Immature natural killer cell (primary cell): ENCODE measurements around the gene KCNQ1. TPM values are rescaled to one million over a fixed set of nuclear protein-coding genes. Genes with fewer than 3 reads are reported as not detected.

Experiments used
- DNase-seq, 3 donors: peaks; one replicate each; pipeline ENCODE4 v3.0.0; 2022; ENCODE audit warnings: mixed read lengths in 1 of 3
- H3K27ac Mint-ChIP-seq, 6 donors: one replicate each; pipeline ENCODE4 v1.8.0; 2020; ENCODE audit warnings: mixed read lengths in 6 of 6, mild to moderate bottlenecking in 5 of 6, inconsistent platforms in 4 of 6, moderate library complexity in 3 of 6
- H3K27me3 Mint-ChIP-seq, 3 donors: one replicate each; pipeline ENCODE4 v1.8.0; 2020 to 2021; ENCODE audit warnings: low read depth in 3 of 3, mild to moderate bottlenecking in 3 of 3, mixed read lengths in 3 of 3, moderate library complexity in 3 of 3, inconsistent platforms in 1 of 3
- H3K36me3 Mint-ChIP-seq, 3 donors: one replicate each; pipeline ENCODE4 v1.8.0; 2020; ENCODE audit warnings: mixed read lengths in 3 of 3, inconsistent platforms in 2 of 3, mild to moderate bottlenecking in 2 of 3
- H3K4me1 Mint-ChIP-seq, 2 donors: one replicate each; pipeline ENCODE4 v1.8.0; 2020; ENCODE audit warnings: inconsistent platforms in 2 of 2, mild to moderate bottlenecking in 2 of 2, mixed read lengths in 2 of 2, moderate library complexity in 1 of 2
- H3K4me3 Mint-ChIP-seq, 5 donors: one replicate each; pipeline ENCODE4 v1.8.0; 2020; ENCODE audit warnings: mild to moderate bottlenecking in 5 of 5, mixed read lengths in 5 of 5, inconsistent platforms in 3 of 5, moderate library complexity in 3 of 5
- H3K9me3 Mint-ChIP-seq, 6 donors: one replicate each; pipeline ENCODE4 v1.8.0; 2020; ENCODE audit warnings: mild to moderate bottlenecking in 6 of 6, mixed read lengths in 6 of 6, inconsistent platforms in 4 of 6, moderate library complexity in 3 of 6
- polyA plus RNA-seq, 3 donors: library from polyadenylated mRNA; unstranded; fragments of 300-500 nt; fragmentation: Illumina TruSeq; gene quantifications; one replicate each; pipeline ENCODE4 v1.2.3, GENCODE V29; 2021

The KCNQ1 gene
- polyA plus RNA-seq, 3 donors from 2014 or later: 0.13 to 1.1 (median 0.73) TPM

GRCh38 chr11:2731130-2732125 is 286.6 kb downstream of the KCNQ1 start:
- Mint-ChIP-seq H3K9me3 (no peaks in the 10 kb centered on the region), H3K27ac (no peak overlapping the region), H3K36me3 (no peaks in the 10 kb centered on the region), H3K27me3 (peaks cover 0 to 1% (median 0%) of the 10 kb centered on the region in 3 donors), H3K4me3 (no peak overlapping the region), H3K4me1 (no peaks in the 10 kb centered on the region)
- no peak for DNase-seq

- H3K36me3 Mint-ChIP-seq: no peaks in the 10 kb centered on the region
- H3K27me3 Mint-ChIP-seq: peaks cover 0 to 1% (median 0%) of the 10 kb centered on the region in 3 donors
- no peak for DNase-seq
- H3K9me3 Mint-ChIP-seq: no peaks in the 10 kb centered on the region
- H3K4me1 Mint-ChIP-seq: no peaks in the 10 kb centered on the region
- H3K4me3 Mint-ChIP-seq: no peak overlapping the region
- no peak overlapping the region for H3K27ac Mint-ChIP-seq
Measured at GRCh38 chr11:2732261-2732939, 287.6 kb downstream of the KCNQ1 start.

GRCh38 chr11:2732940-2733628 is 288.3 kb downstream of the KCNQ1 start:
- H3K4me3 Mint-ChIP-seq: no peak overlapping the region
- H3K4me1 Mint-ChIP-seq: no peaks in the 10 kb centered on the region
- DNase-seq: no peak
- H3K36me3 Mint-ChIP-seq: no peaks in the 10 kb centered on the region
- H3K27me3 Mint-ChIP-seq: peaks cover 0 to 1% (median 0%) of the 10 kb centered on the region in 3 donors
- H3K9me3 Mint-ChIP-seq: no peaks in the 10 kb centered on the region
- no peak overlapping the region for H3K27ac Mint-ChIP-seq

GRCh38 chr11:2734181-2735052 is 289.6 kb downstream of the KCNQ1 start:
- Mint-ChIP-seq H3K4me1 (no peaks in the 10 kb centered on the region), H3K36me3 (no peaks in the 10 kb centered on the region), H3K4me3 (no peak overlapping the region), H3K27me3 (peaks cover 0 to 1% (median 0%) of the 10 kb centered on the region in 3 donors), H3K27ac (no peak overlapping the region), H3K9me3 (no peaks in the 10 kb centered on the region)
- no peak for DNase-seq

GRCh38 chr11:2735053-2735589 is 290.3 kb downstream of the KCNQ1 start:
- Mint-ChIP-seq H3K4me1 (no peaks in the 10 kb centered on the region), H3K27me3 (peaks cover 0 to 1% (median 0%) of the 10 kb centered on the region in 3 donors), H3K9me3 (no peaks in the 10 kb centered on the region), H3K4me3 (no peak overlapping the region), H3K36me3 (no peaks in the 10 kb centered on the region), H3K27ac (no peak overlapping the region)
- DNase-seq: no peak

- H3K4me3 Mint-ChIP-seq: no peak overlapping the region
- H3K27ac Mint-ChIP-seq: no peak overlapping the region
- H3K4me1 Mint-ChIP-seq: no peaks in the 10 kb centered on the region
- DNase-seq: no peak
- H3K9me3 Mint-ChIP-seq: no peaks in the 10 kb centered on the region
- H3K36me3 Mint-ChIP-seq: no peaks in the 10 kb centered on the region
- H3K27me3 Mint-ChIP-seq: peaks cover 0 to 1% (median 0%) of the 10 kb centered on the region in 3 donors
Measured at GRCh38 chr11:2736577-2737225, 291.9 kb downstream of the KCNQ1 start.

GRCh38 chr11:2737226-2737590 is 292.4 kb downstream of the KCNQ1 start:
- Mint-ChIP-seq H3K4me3 (no peak overlapping the region), H3K36me3 (no peaks in the 10 kb centered on the region), H3K9me3 (no peaks in the 10 kb centered on the region), H3K4me1 (no peaks in the 10 kb centered on the region), H3K27me3 (peaks cover 0 to 1% (median 0%) of the 10 kb centered on the region in 3 donors), H3K27ac (no peak overlapping the region)
- no peak for DNase-seq

- Mint-ChIP-seq H3K27me3 (peaks cover 0 to 1% (median 0%) of the 10 kb centered on the region in 3 donors), H3K4me3 (no peak overlapping the region), H3K4me1 (no peaks in the 10 kb centered on the region), H3K27ac (no peak overlapping the region), H3K9me3 (no peaks in the 10 kb centered on the region), H3K36me3 (no peaks in the 10 kb centered on the region)
- no peak for DNase-seq
Measured at GRCh38 chr11:2737866-2738265, 293.1 kb downstream of the KCNQ1 start.

GRCh38 chr11:2738551-2739431 is 294.0 kb downstream of the KCNQ1 start:
- no peak for DNase-seq
- Mint-ChIP-seq H3K9me3 (no peaks in the 10 kb centered on the region), H3K4me1 (no peaks in the 10 kb centered on the region), H3K27ac (no peak overlapping the region), H3K4me3 (no peak overlapping the region), H3K36me3 (no peaks in the 10 kb centered on the region), H3K27me3 (peaks cover 0 to 1% (median 0%) of the 10 kb centered on the region in 3 donors)

GRCh38 chr11:2739531-2740274 is 294.9 kb downstream of the KCNQ1 start:
- Mint-ChIP-seq H3K27ac (no peak overlapping the region), H3K4me1 (no peaks in the 10 kb centered on the region), H3K9me3 (no peaks in the 10 kb centered on the region), H3K4me3 (no peak overlapping the region), H3K36me3 (no peaks in the 10 kb centered on the region), H3K27me3 (no peaks in the 10 kb centered on the region)
- no peak for DNase-seq

GRCh38 chr11:2740275-2740940 is 295.6 kb downstream of the KCNQ1 start:
- H3K36me3 Mint-ChIP-seq: no peaks in the 10 kb centered on the region
- no peak overlapping the region for H3K27ac Mint-ChIP-seq
- no peak for DNase-seq
- H3K4me3 Mint-ChIP-seq: no peak overlapping the region
- no peaks in the 10 kb centered on the region for H3K27me3 Mint-ChIP-seq
- no peaks in the 10 kb centered on the region for H3K4me1 Mint-ChIP-seq
- H3K9me3 Mint-ChIP-seq: no peaks in the 10 kb centered on the region
